Gastroesophageal sphincter (tissue), 4 donors: ENCODE results near the gene RPL10. TPM values are rescaled to one million over a fixed set of nuclear protein-coding genes. Genes with fewer than 3 reads are reported as not detected.
"Not testable (repeated sequence)": the region's sequence is repeated elsewhere in the genome, so short reads cannot be mapped to it uniquely, and the experiment has no call there.

ENCODE experiments used
- ATAC-seq: fragments of 150-250 bp; one replicate; pipeline ENCODE4 v1.9.1; 2016; ENCODE audit warnings: mild to moderate bottlenecking, moderate library complexity
- H3K27ac ChIP-seq, 4 donors: fragments of 200-600 bp; sonication (generic) in 3 of 4; 1 replicate in 3 of 4; 2 replicates in 1 of 4; pipeline ENCODE4 v1.5.1; 2016 to 2019
- H3K27me3 ChIP-seq: fragments of 200-600 bp; sonication (generic); one replicate; pipeline ENCODE4 v1.5.1; 2019
- H3K36me3 ChIP-seq, 2 donors: fragments of 200-600 bp; sonication (generic); one replicate each; pipeline ENCODE4 v1.5.1; 2019; ENCODE audit warnings: control low read depth in 1 of 2
- H3K4me1 ChIP-seq, 3 donors: fragments of 200-600 bp; sonication (generic); 1 replicate in 2 of 3; 2 replicates in 1 of 3; pipeline ENCODE4 v1.5.1; 2016 to 2019; ENCODE audit warnings: control low read depth in 2 of 3
- H3K4me3 ChIP-seq, 2 donors: fragments of 200-600 bp; sonication (generic); one replicate each; pipeline ENCODE4 v1.5.1; 2019; ENCODE audit warnings: mild to moderate bottlenecking in 1 of 2, moderate library complexity in 1 of 2
- H3K9me3 ChIP-seq, 3 donors: fragments of 200-600 bp; sonication (generic); one replicate each; pipeline ENCODE4 v1.5.1; 2017 to 2019; ENCODE audit warnings: control low read depth in 2 of 3
- CTCF ChIP-seq, 4 experiments: fragments of 200-600 bp in 2 of 4; fragments of 450-650 bp in 2 of 4; sonication (generic) in 1 of 4; IDR thresholded peaks; one replicate each; pipeline ENCODE4 v1.5.1; 2017 to 2019; ENCODE audit warnings: antibody characterized with exemption in 4 of 4, mild to moderate bottlenecking in 2 of 4, moderate library complexity in 2 of 4
- EP300 ChIP-seq: sonication (generic); formaldehyde crosslinking; IDR thresholded peaks from one replicate; pipeline ENCODE4 v1.6.1; 2017; ENCODE audit warnings: antibody characterized with exemption, mild to moderate bottlenecking
- POLR2A ChIP-seq, 2 donors: fragments of 450-650 bp; IDR thresholded peaks; one replicate each; pipeline ENCODE4 v1.6.1; 2017; ENCODE audit warnings: antibody characterized with exemption in 2 of 2, mild to moderate bottlenecking in 2 of 2, moderate library complexity in 1 of 2
- POLR2AphosphoS5 ChIP-seq: sonication (generic); formaldehyde crosslinking; IDR thresholded peaks from one replicate; pipeline ENCODE4 v1.6.1; 2017; ENCODE audit warnings: antibody characterized with exemption
- WGBS, 2 donors: methylation state at CpG; one replicate each; pipeline ENCODE4 v1.1.5; 2018; ENCODE audit warnings: low coverage in 1 of 2; 5-methylcytosine and 5-hydroxymethylcytosine counted together
- total RNA-seq, 4 donors: library from RNA; depleted of rRNA; stranded (reverse); fragments of >200 nt; gene quantifications; one replicate each; pipeline ENCODE4 v1.1.0, GENCODE V29; 2016

RPL10 gene
- total RNA-seq, 4 donors from 2014 or later, result 3,970 to 7,427 (median 5,392) TPM

- TF ChIP-seq POLR2AphosphoS5 (no peak), CTCF (IDR thresholded peaks at IDR 0.05) (no peak), POLR2A (IDR thresholded peaks at IDR 0.05) (no peak), EP300 (no peak)
- ATAC-seq, result no peak
- Histone ChIP-seq H3K4me3 (no peak overlapping the region), H3K27me3 (no peaks in the 10 kb centered on the region), H3K4me1 (peaks cover 0 to 40% (median 8%) of the 10 kb centered on the region in 3 donors), H3K9me3 (no peaks in the 10 kb centered on the region), H3K36me3 (peaks cover 0 to 5% of the 10 kb centered on the region in 2 donors), H3K27ac (peak overlapping the region in 3 of 4 donors; percentile 53 to 99 (median 57))
- 6 to 62% methylated on average over 2 to 3 of the region's 14 CpGs for WGBS, 2 donors
Observed at GRCh38 chrX:154383359-154384283, 14.6 kb upstream of the RPL10 start.

GRCh38 chrX:154384284-154384892 lies 13.8 kb upstream of the RPL10 start:
- H3K36me3 ChIP-seq, result peaks cover 0 to 5% of the 10 kb centered on the region in 2 donors
- WGBS, 2 donors, result 50% methylated on average over 1 of the region's 8 CpGs; no CpG with 5 or more reads in 1 of the 2 donors

DNA sequence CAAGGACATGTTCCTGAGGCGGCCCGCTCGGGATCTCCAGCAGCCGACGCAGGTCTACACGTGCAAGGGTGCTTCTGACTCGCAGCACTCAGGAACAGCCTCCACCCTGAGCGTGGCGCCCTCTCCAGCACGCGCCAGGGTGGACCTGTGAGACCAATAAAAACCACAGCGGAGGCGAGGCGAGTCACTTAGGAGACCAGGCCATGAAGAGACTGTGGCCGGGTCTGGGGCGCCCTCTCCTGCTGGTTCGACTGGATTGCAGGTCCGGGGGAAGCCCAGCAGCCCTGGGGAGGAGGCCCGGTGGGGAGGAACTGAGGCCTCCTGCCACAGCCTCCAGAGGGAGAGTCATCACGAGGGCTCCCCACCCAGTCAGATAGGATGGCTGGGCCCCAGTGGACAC lies 10.1 kb upstream of the RPL10 start:
- not testable (repeated sequence) for H3K27ac ChIP-seq, H3K4me3 ChIP-seq, H3K9me3 ChIP-seq, H3K27me3 ChIP-seq, H3K36me3 ChIP-seq
- peaks cover 0 to 16% (median 0%) of the 10 kb centered on the region in 3 donors for H3K4me1 ChIP-seq
- ATAC-seq, result peak; percentile 26
- WGBS, 2 donors, result no CpG with 5 or more reads among the region's 20 CpGs

More at GRCh38 chrX:154384284-154384892, 13.8 kb upstream of the RPL10 start:
- Histone ChIP-seq H3K27ac (peak overlapping the region in 3 of 4 donors; percentile 53 to 99 (median 57)), H3K4me3 (no peak overlapping the region), H3K27me3 (no peaks in the 10 kb centered on the region), H3K9me3 (no peaks in the 10 kb centered on the region), H3K4me1 (peaks cover 0 to 40% (median 8%) of the 10 kb centered on the region in 3 donors)
- TF ChIP-seq CTCF (IDR thresholded peaks at IDR 0.05) (peak in 3 of 4 experiments; percentile 12 to 60 (median 33)), POLR2A (IDR thresholded peaks at IDR 0.05) (no peak)
- ATAC-seq, result no peak

DNA sequence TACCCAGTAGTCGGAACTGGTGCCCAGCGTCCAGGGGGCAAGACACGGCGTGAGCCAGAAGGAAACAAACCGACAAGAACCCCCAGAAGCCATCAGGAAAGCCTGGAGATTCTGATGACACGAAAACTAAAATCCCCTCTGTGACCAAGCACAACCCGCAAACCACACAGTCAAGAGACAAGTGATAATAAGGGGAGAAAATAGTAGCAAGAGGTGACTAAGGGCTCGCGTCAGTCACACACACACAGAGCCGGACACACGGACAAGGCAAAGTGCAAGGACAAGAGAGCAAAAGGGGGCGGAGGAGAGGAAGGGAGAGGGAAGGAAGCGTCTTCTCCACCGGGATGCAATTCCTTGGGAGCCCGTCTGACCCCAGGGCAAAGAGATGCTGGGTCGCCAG lies 9.5 kb upstream of the RPL10 start:
- not testable (repeated sequence) for H3K27me3 ChIP-seq, H3K36me3 ChIP-seq, H3K4me3 ChIP-seq, ATAC-seq, H3K27ac ChIP-seq, H3K9me3 ChIP-seq
- WGBS, 2 donors, result no CpG with 5 or more reads among the region's 16 CpGs
- H3K4me1 ChIP-seq, result peaks cover 0 to 11% (median 0%) of the 10 kb centered on the region in 3 donors

DNA sequence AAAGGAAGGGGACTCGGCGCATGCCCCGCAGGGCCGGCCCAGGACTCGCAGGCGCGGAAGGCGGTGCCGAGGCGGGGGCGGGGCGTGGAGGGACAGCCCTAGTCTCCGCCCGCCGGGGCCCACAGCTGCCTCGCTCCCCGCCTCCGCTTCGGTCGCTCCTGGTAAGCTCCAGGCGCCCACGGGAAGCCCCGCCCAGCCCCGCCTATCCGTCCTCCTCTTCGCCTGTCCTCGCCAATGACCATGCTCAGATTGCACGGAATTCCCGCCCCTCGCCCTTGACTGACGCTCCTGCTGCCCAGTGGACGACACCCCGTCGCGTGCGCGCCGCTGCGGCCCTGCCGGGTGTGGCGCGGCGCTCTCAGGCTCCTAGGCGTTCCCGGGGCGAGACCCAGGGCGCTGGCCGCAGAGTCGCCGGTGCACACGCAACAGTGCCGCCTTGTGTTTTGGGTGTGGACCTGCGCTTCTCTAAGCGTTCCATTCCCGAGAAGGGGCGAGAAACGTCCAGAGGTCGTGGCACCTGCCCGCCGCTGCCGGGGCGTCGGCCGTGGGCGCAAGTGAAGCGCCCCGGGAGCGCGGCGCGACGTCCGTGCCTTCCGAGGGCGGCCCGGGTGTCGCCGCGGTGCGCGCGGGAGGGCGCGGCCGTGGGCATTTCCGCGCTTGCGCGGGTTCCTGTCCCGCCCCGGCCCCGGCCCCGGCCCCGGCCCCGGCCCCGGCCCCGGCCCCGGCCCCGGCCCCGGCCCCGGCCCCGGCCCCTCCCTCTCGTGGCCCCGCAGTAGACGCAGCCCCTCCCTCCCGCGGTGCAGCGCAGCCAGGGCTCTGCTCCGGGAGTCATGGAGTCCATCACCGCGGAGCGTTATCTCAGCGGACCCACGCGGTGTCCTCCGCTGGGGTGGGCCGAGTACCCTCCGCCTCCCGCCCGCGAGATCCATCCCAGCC lies 8.1 kb upstream of the RPL10 start:
- ATAC-seq, result peak; percentile 88
- H3K4me1 ChIP-seq, H3K36me3 ChIP-seq, H3K9me3 ChIP-seq, H3K27me3 ChIP-seq: not testable (repeated sequence)
- WGBS, 2 donors, result no CpG with 5 or more reads among the region's 121 CpGs
- peak overlapping the region in 1 of 2 donors; percentile 44 for H3K4me3 ChIP-seq
- H3K27ac ChIP-seq, result peak overlapping the region in 3 of 4 donors; percentile 74 to 83 (median 78)

DNA sequence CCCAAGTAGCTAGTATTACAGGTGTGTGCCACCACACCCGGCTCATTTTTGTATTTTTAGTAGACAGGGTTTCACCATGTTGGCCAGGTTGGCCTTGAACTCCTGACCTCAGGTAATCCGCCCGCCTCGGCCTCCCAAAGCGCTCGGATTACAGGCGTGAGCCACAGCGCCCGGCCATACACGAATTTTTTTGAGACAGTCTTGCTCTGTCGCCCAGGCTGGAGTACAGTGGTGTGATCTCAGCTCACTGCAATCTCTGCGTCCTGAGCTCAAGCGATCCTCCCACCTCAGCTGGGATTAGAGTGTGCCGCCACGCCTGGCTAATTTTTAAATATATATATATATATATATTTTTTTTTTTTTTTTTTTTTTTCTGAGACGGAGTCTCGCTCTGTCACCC lies 1.8 kb upstream of the RPL10 start:
- H3K27me3 ChIP-seq, ATAC-seq, H3K4me3 ChIP-seq, H3K9me3 ChIP-seq: not testable (repeated sequence)
- Histone ChIP-seq H3K4me1 (peaks cover 0 to 37% (median 4%) of the 10 kb centered on the region in 3 donors), H3K36me3 (peaks cover 0 to 24% of the 10 kb centered on the region in 2 donors), H3K27ac (peak overlapping the region in 3 of 4 donors; percentile 92 to 100 (median 96))
- 80 to 100% methylated on average over 1 to 3 of the region's 17 CpGs for WGBS, 2 donors
